Smooth muscle cell (in vitro differentiated cells): ENCODE measurements around the gene CLIC6. TPM values are rescaled to one million over a fixed set of nuclear protein-coding genes. Genes with fewer than 3 reads are reported as not detected.
"Not testable (repeated sequence)": the region's sequence is repeated elsewhere in the genome, so short reads cannot be mapped to it uniquely, and the experiment has no call there.

ENCODE experiments used
- DNase-seq: peaks from one replicate; lab custom pipeline; 2025; ENCODE audit not compliant: unreplicated experiment; lab: John Stamatoyannopoulos, UW
- H2AFZ ChIP-seq: fragments of 200-600 bp; sonication (generic); 2 replicates; pipeline ENCODE4 v1.6.0; 2016; ENCODE audit warnings: antibody characterized with exemption, low read depth, mild to moderate bottlenecking
- H3F3A ChIP-seq: fragments of 200-600 bp; sonication (generic); 2 replicates; pipeline ENCODE4 v1.6.0; 2017; ENCODE audit warnings: antibody characterized with exemption, low read depth
- H3K27ac ChIP-seq: fragments of 200-600 bp; sonication (generic); 2 replicates; pipeline ENCODE4 v1.5.1; 2016; ENCODE audit warnings: low read depth, mild to moderate bottlenecking
- H3K27me3 ChIP-seq: fragments of 200-600 bp; sonication (generic); 2 replicates; pipeline ENCODE4 v1.6.1; 2016; ENCODE audit warnings: low read depth, mild to moderate bottlenecking
- H3K36me3 ChIP-seq: fragments of 200-600 bp; sonication (generic); 2 replicates; pipeline ENCODE4 v1.5.1; 2016; ENCODE audit warnings: low read depth
- H3K4me1 ChIP-seq: fragments of 200-600 bp; sonication (generic); 2 replicates; pipeline ENCODE4 v1.5.1; 2016; ENCODE audit warnings: low read depth
- H3K4me2 ChIP-seq: fragments of 200-600 bp; sonication (generic); 2 replicates; pipeline ENCODE4 v1.6.0; 2016; ENCODE audit warnings: mild to moderate bottlenecking
- H3K4me3 ChIP-seq: fragments of 200-600 bp; sonication (generic); 2 replicates; pipeline ENCODE4 v1.5.1; 2016; ENCODE audit warnings: mild to moderate bottlenecking
- H3K79me2 ChIP-seq: fragments of 200-600 bp; sonication (generic); 2 replicates; pipeline ENCODE4 v1.6.0; 2016; ENCODE audit warnings: low read depth, mild to moderate bottlenecking
- H3K9ac ChIP-seq: fragments of 200-600 bp; sonication (generic); 2 replicates; pipeline ENCODE4 v1.6.0; 2016; ENCODE audit warnings: low read depth
- H3K9me3 ChIP-seq: fragments of 200-600 bp; sonication (generic); replicated peaks from 2 replicates; pipeline ENCODE4 v1.5.1; 2016; ENCODE audit warnings: low read depth
- H4K20me1 ChIP-seq: fragments of 200-600 bp; sonication (generic); 2 replicates; pipeline ENCODE4 v1.6.0; 2016; ENCODE audit warnings: low read depth
- WGBS: methylation state at CpG from one replicate; pipeline ENCODE4 v1.1.7; 2016; ENCODE audit warnings: low lambda C conversion rate; 5-methylcytosine and 5-hydroxymethylcytosine counted together
- polyA plus RNA-seq: library from polyadenylated mRNA; unstranded; fragments of >200 nt; fragmentation: Nextera tagmentation; extraction: Ambion mirVana; gene quantifications from 2 replicates; pipeline ENCODE4 v1.2.1, GENCODE V29; 2016
- total RNA-seq: library from RNA; depleted of rRNA; stranded (reverse); fragments of >200 nt; gene quantifications from 2 replicates; pipeline ENCODE4 v1.2.3, GENCODE V29; 2014
- TF ChIP-seq, protein P1 (sequence below): fragments of 200-600 bp; sonication (generic); IDR thresholded peaks from 2 replicates; pipeline ENCODE4 v1.5.1; 2017; ENCODE audit warnings: borderline replicate concordance, mild to moderate bottlenecking, antibody characterized with exemption; ENCODE audit not compliant: insufficient read depth, poor library complexity, severe bottlenecking

The CLIC6 gene
- total and polyA plus RNA-seq, 2 experiments from 2014 or later = 0.22 TPM; not detected in 1

GRCh38 chr21:34667761-34668160 lies 1.0 kb upstream of the CLIC6 start:
- 89% methylated on average over 3 of the region's 3 CpGs for WGBS
- TF ChIP-seq, protein P1, sequence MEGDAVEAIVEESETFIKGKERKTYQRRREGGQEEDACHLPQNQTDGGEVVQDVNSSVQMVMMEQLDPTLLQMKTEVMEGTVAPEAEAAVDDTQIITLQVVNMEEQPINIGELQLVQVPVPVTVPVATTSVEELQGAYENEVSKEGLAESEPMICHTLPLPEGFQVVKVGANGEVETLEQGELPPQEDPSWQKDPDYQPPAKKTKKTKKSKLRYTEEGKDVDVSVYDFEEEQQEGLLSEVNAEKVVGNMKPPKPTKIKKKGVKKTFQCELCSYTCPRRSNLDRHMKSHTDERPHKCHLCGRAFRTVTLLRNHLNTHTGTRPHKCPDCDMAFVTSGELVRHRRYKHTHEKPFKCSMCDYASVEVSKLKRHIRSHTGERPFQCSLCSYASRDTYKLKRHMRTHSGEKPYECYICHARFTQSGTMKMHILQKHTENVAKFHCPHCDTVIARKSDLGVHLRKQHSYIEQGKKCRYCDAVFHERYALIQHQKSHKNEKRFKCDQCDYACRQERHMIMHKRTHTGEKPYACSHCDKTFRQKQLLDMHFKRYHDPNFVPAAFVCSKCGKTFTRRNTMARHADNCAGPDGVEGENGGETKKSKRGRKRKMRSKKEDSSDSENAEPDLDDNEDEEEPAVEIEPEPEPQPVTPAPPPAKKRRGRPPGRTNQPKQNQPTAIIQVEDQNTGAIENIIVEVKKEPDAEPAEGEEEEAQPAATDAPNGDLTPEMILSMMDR = no peak

DNA sequence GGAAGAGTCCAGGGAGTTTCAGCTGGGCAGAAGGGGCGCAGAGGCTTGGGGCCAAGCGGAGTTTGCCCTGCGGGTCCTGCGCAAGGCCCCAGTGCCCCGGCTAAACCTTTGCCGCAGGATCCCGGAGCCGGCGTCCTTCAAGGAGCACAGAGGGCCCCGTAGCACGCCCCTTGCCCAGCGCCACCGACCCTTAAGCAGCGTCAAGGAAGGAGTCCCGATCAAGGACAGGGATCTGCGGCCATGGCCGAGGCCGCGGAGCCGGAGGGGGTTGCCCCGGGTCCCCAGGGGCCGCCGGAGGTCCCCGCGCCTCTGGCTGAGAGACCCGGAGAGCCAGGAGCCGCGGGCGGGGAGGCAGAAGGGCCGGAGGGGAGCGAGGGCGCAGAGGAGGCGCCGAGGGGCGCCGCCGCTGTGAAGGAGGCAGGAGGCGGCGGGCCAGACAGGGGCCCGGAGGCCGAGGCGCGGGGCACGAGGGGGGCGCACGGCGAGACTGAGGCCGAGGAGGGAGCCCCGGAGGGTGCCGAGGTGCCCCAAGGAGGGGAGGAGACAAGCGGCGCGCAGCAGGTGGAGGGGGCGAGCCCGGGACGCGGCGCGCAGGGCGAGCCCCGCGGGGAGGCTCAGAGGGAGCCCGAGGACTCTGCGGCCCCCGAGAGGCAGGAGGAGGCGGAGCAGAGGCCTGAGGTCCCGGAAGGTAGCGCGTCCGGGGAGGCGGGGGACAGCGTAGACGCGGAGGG lies 520 bp downstream of the CLIC6 start:
- no peak for DNase-seq
- Histone ChIP-seq H3K27ac (no peak overlapping the region), H3K27me3 (peaks cover 86% of the 10 kb centered on the region), H3K4me3 (peak overlapping the region; percentile 50), H3F3A (no peaks in the 10 kb centered on the region), H2AFZ (peak overlapping the region; percentile 66), H4K20me1 (no peaks in the 10 kb centered on the region), H3K79me2 (no peaks in the 10 kb centered on the region), H3K9me3 (no peaks in the 10 kb centered on the region), H3K4me2 (peak overlapping the region; percentile 86), H3K9ac (no peak overlapping the region), H3K4me1 (peaks cover 3% of the 10 kb centered on the region), H3K36me3 (no peaks in the 10 kb centered on the region)
- TF ChIP-seq, protein P1 = no peak
- 5% methylated on average over 38 of the region's 74 CpGs for WGBS

More at GRCh38 chr21:34667761-34668160, 1.0 kb upstream of the CLIC6 start:
- no peak for DNase-seq
- Histone ChIP-seq H3K79me2 (no peaks in the 10 kb centered on the region), H3K36me3 (no peaks in the 10 kb centered on the region), H2AFZ (no peak overlapping the region), H3K9me3 (no peaks in the 10 kb centered on the region), H3K27ac (no peak overlapping the region), H4K20me1 (no peaks in the 10 kb centered on the region), H3K9ac (no peak overlapping the region), H3K4me1 (peaks cover 3% of the 10 kb centered on the region), H3K4me3 (no peak overlapping the region), H3K4me2 (no peak overlapping the region), H3F3A (no peaks in the 10 kb centered on the region), H3K27me3 (peaks cover 91% of the 10 kb centered on the region)

DNA sequence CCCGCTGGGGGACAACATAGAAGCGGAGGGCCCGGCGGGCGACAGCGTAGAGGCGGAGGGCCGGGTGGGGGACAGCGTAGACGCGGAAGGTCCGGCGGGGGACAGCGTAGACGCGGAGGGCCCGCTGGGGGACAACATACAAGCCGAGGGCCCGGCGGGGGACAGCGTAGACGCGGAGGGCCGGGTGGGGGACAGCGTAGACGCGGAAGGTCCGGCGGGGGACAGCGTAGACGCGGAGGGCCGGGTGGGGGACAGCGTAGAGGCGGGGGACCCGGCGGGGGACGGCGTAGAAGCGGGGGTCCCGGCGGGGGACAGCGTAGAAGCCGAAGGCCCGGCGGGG lies 1.1 kb downstream of the CLIC6 start:
- H3K27ac ChIP-seq, H3K9ac ChIP-seq, H3K9me3 ChIP-seq, H3K36me3 ChIP-seq, DNase-seq, H3F3A ChIP-seq, H4K20me1 ChIP-seq, H3K4me1 ChIP-seq, H3K79me2 ChIP-seq: not testable (repeated sequence)
- peaks cover 90% of the 10 kb centered on the region for H3K27me3 ChIP-seq
- peak overlapping the region; percentile 86 for H3K4me2 ChIP-seq
- peak overlapping the region; percentile 85 for H2AFZ ChIP-seq
- 8% methylated on average over 2 of the region's 46 CpGs for WGBS
- peak overlapping the region; percentile 50 for H3K4me3 ChIP-seq

- Histone ChIP-seq H4K20me1 (no peaks in the 10 kb centered on the region), H3K4me3 (peak overlapping the region; percentile 50), H3K27me3 (peaks cover 86% of the 10 kb centered on the region), H3K9ac (no peak overlapping the region), H3K79me2 (no peaks in the 10 kb centered on the region), H3K4me2 (peak overlapping the region; percentile 86), H2AFZ (peak overlapping the region; percentile 85), H3F3A (no peaks in the 10 kb centered on the region), H3K36me3 (no peaks in the 10 kb centered on the region), H3K4me1 (peaks cover 3% of the 10 kb centered on the region), H3K27ac (no peak overlapping the region), H3K9me3 (no peaks in the 10 kb centered on the region)
- WGBS = 3% methylated on average over 69 of the region's 70 CpGs
- TF ChIP-seq, protein P1 = no peak
- DNase-seq = no peak
These were observed 1.6 kb downstream of the CLIC6 start for GRCh38 chr21:34670220-34670961.
